Activated CD4-positive, CD25-positive, alpha-beta regulatory T cell treated with anti-CD3 and anti-CD28 coated beads, Interleukin-2, amount 50 U/mL, for 24 hours (primary cell): ENCODE results near the gene AIF1L.
"Not testable (repeated sequence)": the region's sequence is repeated elsewhere in the genome, so short reads cannot be mapped to it uniquely, and the experiment has no call there.

Experiments
- ATAC-seq, 2 donors: fragments of 150-1000 bp; cut with Tn5 transposase; one replicate each; pipeline ENCODE4 v1.10.0; 2021; ENCODE audit warnings: mild to moderate bottlenecking in 1 of 2, moderate library complexity in 1 of 2

AIF1L gene

DNA sequence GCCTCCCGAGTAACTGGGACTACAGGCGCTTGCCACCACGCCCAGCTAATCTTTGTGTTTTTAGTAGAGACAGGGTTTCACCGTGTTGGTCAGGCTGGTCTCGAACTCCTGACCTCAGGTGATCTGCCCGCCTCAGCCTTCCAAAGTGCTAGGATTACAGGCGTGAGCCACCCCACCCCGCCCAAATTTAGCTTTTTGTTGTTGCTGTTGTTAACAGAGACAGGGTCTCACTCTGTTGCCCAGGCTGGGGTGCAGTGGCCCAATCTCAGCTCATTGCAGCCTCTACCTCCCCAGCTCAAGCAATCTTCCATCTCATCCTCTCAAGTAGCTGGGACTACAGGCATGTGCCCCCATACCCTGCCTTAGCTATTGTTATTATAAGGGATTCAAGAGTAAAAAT lies 3.5 kb downstream of the AIF1L start:
- ATAC-seq: not testable (repeated sequence)

GRCh38 chr9:131100445-131100844 lies 4.1 kb downstream of the AIF1L start:
- ATAC-seq: no peak

DNA sequence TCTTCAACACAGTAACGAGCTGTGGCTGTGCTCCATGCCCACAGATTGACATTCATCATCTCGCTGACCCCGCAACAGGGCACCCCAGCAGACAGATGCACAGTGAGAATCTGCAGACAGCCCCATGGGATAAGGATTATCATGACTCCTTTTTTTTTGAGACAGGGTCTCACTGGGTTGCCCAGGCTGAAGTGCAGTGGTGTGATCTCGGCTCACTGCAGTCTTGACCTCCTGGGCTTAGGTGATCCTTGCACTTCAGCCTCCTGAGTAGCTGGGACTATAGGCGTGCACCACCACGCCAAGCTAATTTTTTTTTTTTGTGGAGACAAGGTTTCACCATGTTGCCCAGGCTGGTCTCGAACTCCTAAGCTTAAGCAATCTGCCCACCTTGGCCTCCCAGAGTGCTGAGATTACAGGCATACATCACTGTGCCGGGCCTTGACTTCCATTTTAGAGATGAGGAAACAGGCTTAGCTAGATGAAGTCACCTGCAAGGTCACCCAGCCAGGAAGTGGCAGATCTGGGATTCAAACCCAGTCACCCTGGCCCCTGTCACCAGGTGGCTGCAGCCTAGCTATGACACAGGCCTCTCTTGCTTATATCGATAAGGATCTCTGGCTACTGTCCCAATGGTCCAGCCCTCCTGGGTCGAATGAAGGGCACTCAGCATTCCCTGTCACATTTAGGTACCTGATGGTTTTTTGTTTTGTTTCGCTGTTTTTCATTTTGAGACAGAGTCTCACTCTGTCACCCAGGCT lies 5.1 kb downstream of the AIF1L start:
- ATAC-seq: no peak

GRCh38 chr9:131103024-131103423 lies 6.7 kb downstream of the AIF1L start:
- ATAC-seq: no peak

DNA sequence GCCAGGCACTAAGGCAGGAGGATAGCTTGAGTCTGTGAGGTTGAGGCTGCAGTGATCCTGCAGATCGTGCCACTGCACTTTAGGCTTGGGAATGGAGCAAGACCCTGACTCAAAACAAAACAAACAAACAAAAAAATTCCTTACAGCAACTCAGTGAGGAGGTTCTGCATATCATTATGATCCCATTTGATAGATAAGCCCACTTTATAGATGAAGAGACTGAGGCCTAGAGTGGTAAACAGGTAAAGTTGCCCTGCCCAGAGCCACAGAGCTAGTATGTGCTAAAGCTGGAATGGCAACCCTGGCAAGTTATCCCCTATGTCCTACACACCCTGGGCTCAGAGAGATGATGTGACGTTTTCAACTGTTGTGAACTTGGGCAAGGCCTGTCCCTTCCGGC lies 7.2 kb downstream of the AIF1L start:
- no peak for ATAC-seq

- no peak for ATAC-seq
Measured at GRCh38 chr9:131104016-131104740, 7.8 kb downstream of the AIF1L start.

DNA sequence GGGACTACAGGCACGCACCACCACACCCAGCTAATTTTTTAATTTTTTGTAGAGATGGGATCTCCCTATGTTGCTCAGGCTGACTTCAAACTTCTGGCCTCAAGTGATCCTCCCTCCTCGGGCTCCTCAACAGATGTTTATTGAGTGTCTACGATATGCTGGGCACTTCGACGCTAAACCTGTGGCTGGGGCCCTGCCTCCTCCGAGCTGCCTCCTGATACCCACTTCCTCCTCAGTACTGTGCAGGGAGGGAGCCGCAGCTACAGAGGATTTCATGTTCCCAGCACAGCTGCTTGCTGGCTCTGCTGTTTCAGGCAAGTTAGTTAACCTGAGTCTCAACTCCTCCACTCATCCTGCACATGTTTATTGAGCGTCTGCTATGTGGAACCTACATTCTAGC lies 9.6 kb downstream of the AIF1L start:
- no peak for ATAC-seq

DNA sequence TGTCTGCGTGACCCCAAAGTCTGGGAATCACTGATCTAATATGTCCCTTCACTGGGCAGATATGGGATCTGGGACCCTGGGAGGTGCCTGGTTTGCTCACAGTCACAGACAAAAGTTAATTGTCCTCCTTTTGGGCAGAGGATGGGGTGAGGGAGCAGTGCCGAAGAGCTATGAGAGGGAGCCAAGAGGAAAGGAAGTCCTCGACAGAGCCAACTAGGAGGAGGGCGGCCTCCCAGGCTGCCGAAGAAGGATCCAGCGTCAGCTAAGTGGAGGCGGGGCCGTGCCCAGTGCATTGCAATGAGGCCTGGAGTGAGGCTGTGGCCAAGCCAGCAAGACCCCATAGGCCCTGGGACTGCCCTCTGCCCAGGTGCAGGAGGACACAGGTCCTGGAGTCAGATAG lies 11.4 kb downstream of the AIF1L start:
- no peak for ATAC-seq

- ATAC-seq: no peak
Measured at GRCh38 chr9:131111186-131111853, 15.0 kb downstream of the AIF1L start.

DNA sequence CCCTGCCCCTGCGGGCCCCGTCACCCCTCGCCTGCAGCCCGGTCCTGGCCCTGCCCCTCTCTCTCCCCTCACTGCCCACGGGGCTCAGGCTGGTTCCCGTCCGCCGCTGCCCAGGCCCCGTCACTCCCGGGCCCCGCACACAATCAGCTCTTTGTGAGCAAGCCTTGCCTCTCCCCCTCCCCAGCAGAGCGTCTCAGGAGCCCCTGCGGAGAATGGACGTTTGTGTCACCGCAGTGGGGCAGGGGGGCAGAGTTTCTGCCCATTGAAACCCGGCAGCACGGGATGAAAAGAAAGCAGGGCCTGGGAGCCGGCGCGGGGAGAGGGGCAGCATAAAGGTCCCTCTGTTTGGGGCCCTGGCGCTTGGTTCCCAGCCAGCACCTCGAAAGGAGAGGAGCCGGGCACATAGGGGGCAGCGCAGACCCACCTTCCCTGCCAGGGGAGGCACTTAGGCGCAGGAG lies 15.6 kb downstream of the AIF1L start:
- no peak for ATAC-seq

DNA sequence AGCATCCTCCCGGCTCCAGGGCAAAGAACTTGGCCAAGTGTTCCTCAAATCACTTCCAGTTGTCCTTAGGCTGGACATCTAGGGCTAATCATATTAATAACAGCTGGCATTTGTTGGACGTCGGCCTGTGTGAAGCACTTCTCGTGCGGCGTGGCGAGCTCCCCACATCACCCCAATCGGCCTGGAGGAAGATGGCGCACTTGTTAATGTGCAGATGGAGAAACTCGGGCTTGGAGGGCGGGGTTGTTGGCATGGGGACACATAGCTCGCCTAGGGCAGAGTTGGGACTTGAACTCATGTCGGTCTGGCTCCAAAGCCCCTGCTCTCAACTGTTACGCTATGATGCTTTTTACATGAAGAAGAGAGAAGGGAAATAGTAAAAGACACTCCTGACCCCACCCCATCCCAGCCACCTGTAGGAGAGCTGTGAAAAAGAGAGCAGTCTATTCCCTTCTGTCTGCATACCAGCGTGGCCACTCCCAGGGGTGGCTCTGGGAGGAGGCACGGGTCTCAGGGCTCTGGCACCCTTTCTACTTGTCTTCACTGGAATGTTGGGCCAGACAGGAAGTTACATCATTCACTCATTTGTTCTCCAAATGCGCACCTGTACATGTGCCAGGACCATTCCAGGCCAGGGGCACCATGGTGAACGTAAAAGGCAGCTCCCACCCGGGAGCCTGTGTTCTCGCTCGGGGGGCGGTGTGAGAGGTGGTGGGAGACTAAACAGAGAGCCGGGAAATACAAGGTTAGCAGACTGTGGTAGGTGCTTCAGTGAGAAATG lies 16.2 kb downstream of the AIF1L start:
- no peak for ATAC-seq

- no peak for ATAC-seq
Measured at GRCh38 chr9:131113655-131114054, 17.3 kb downstream of the AIF1L start.

GRCh38 chr9:131114084-131114535 lies 17.8 kb downstream of the AIF1L start:
- no peak for ATAC-seq

DNA sequence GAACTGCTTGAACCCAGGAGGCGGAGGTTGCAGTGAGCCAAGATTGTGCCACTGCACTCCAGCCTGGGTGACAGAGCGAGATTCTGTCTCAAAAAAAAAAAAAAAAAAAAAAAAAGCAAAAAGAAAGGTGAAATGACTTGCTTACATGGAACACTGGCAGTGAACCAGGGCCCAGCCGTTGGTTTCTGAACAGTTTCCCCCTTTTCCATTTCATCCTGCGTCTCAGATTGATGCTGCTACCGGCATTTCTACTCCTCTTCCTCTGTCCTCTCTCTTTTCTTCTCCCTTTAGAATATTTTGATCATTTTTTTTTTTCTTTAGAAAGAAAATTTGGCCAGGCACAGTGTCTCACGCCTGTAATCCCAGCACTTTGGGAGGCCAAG lies 19.0 kb downstream of the AIF1L start:
- not testable (repeated sequence) for ATAC-seq

- ATAC-seq: no peak
Measured at GRCh38 chr9:131116281-131117120, 20.2 kb downstream of the AIF1L start.

DNA sequence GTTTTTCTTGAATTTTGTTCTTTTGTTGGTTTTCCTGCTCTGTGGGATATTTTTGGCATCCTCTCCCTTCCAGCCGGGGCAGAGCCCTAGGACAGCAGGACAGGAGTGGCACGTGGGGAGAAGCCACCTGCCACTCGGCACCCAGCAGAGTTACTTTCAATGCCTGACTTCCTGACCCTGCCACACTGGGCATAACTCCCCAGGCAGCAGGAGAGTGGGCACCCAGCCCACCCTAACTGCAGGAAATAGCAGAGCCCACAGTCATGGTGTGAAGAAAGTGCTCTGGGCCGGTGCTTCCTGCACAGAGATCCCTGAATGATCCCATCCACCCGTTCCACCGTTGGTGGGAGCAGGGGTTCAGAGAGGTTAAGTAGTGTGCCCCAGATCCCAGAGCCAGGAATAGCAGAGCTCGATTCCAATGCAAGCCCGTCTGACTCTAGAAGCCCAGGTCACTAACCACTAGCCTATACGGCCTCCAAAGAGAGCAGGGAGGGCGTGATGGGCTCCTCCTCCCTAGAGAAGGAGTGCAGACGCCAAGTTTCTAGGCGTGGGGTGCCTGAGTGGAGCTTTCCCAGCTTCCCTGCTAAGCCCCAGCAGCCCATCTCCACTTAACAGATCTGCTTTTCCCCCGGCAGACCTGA lies 20.9 kb downstream of the AIF1L start:
- ATAC-seq: no peak

GRCh38 chr9:131117762-131118145 lies 21.4 kb downstream of the AIF1L start:
- ATAC-seq: no peak

DNA sequence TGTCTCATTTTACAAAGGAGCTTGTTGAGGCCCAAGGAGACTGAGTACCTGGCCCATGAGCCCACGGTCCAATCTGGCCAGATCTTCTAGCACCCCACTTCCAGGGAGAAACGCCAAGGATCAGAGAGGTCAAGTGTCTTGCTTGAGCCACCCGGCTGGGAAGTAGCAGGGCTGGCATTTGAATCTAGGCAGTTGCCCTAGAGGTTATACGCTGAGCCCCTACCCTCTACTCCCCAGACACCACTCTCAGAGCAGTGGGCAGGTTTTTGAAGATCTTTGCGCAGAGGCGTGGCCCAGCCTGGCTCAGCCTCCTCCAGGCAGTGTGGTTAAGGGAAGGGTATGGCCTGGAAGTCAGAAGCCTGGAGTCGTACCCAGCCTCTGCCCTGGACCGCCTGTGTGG lies 23.3 kb downstream of the AIF1L start:
- ATAC-seq: no peak

DNA sequence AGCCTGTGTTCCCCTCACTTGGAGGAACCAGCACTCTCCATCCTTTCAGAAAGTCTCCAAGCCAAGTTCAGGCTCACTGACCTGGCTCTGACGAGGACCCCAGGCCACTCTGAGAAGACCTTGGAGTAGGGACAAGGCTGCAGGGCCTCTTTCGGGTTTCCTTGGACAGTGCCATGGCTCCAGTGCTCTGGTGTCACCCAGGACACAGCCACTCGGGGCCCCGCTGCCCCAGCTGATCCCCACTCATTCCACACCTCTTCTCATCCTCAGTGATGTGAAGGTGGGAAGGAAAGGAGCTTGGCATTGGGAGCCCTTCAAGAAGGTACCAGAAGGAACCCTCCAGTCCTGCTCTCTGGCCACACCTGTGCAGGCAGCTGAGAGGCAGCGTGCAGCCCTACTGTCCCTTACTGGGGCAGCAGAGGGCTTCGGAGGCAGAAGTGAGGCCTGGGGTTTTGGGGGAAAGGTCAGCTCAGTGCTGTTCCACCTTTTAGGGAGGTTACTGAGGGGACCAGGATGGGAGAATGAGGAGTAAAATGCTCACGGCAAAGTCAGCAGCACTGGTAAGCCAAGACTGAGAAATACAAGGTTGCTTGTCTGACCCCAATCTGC lies 24.4 kb downstream of the AIF1L start:
- no peak for ATAC-seq

DNA sequence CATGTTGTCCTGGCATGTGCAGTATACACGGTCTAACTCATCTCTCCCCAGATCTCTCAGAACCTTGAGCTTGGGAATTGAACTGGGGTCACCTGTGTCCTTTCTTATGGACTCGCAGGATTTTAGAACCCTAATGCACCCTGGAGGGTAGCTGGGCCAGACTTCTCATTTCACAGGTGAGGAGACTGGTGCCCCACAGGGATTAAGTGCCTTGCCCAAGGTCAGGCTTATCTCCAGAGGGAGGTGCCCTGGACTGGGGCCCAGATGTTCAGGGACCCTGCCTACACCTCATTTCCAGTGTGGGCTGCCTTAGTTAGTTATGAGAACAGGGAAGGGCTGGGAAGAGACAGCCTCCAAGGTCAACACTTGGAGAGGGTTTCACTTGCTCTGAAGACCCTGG lies 25.0 kb downstream of the AIF1L start:
- no peak for ATAC-seq

- no peak for ATAC-seq
Measured at GRCh38 chr9:131122158-131122557, 25.8 kb downstream of the AIF1L start.
